B cell (primary cell): ENCODE measurements around the gene PTH1R. TPM values are rescaled to one million over a fixed set of nuclear protein-coding genes. Genes with fewer than 3 reads are reported as not detected.
A peak's percentile ranks its signal among the peaks of the same experiment; 100 is the strongest.

Experiments used
- ATAC-seq: fragments of 200-7000 bp; cut with Tn5 transposase; one replicate; pipeline ENCODE4 v1.10.0; 2021; ENCODE audit warnings: low read depth, mild to moderate bottlenecking, moderate number of reproducible peaks, moderate library complexity
- CTCF ChIA-PET: fragments of 350-600 bp; sonication (Branson Sonifier 250); formaldehyde crosslinking; loops from one replicate; lab custom pipeline; 2021; ENCODE audit warnings: antibody characterized with exemption, inconsistent platforms; lab: Charles Lee
- POLR2A ChIA-PET: fragments of 350-600 bp; sonication (Branson Sonifier 250); formaldehyde crosslinking; loops from one replicate; lab custom pipeline; 2021; ENCODE audit warnings: antibody characterized with exemption; lab: Charles Lee
- DNase-seq: peaks from one replicate; pipeline ENCODE4 v3.0.0; 2013
- H2AFZ ChIP-seq: 2 replicates; pipeline ENCODE4 v1.6.1; 2012; ENCODE audit warnings: mild to moderate bottlenecking, low read depth, low read length; ENCODE audit not compliant: insufficient read depth, poor library complexity, severe bottlenecking
- H3K27ac ChIP-seq, 2 donors: 1 replicate in 1 of 2; 2 replicates in 1 of 2; pipeline ENCODE4 v1.5.1; 2012 to 2013; ENCODE audit warnings: low read length in 2 of 2, mild to moderate bottlenecking in 2 of 2, moderate library complexity in 1 of 2
- H3K27me3 ChIP-seq, 4 experiments: fragments of 200-600 bp in 1 of 4; sonication (generic) in 1 of 4; replicated peaks in 1 of 4; 1 replicate in 2 of 4; 2 replicates in 2 of 4; pipeline versions ENCODE4 v1.6.1 to v1.7.0; 2013 to 2016; ENCODE audit warnings: low read length in 3 of 4, mild to moderate bottlenecking in 2 of 4, mixed read lengths in 1 of 4, moderate library complexity in 1 of 4; ENCODE audit not compliant: insufficient read depth in 4 of 4, control insufficient read depth in 3 of 4; ENCODE audit errors: control extremely low read depth in 1 of 4
- H3K36me3 ChIP-seq, 2 experiments: replicated peaks in 1 of 2; 1 replicate in 1 of 2; 2 replicates in 1 of 2; pipeline versions ENCODE4 v1.6.1 to v1.7.1; 2013; ENCODE audit warnings: low read length in 1 of 2; ENCODE audit not compliant: insufficient read depth in 2 of 2, control insufficient read depth in 1 of 2; ENCODE audit errors: control extremely low read depth in 1 of 2, extremely low read depth in 1 of 2
- H3K4me1 ChIP-seq, 2 donors: fragments of 200-600 bp in 1 of 2; sonication (generic) in 1 of 2; 1 replicate in 1 of 2; 2 replicates in 1 of 2; pipeline versions ENCODE4 v1.5.1 to v1.6.1; 2013 to 2017; ENCODE audit warnings: low read length in 2 of 2; ENCODE audit not compliant: control insufficient read depth in 2 of 2, insufficient read depth in 2 of 2
- H3K4me2 ChIP-seq: replicated peaks from 2 replicates; pipeline ENCODE3; 2012; ENCODE audit warnings: mild to moderate bottlenecking, low read depth, low read length; ENCODE audit not compliant: poor library complexity, severe bottlenecking
- H3K4me3 ChIP-seq, 5 experiments: fragments of 200-600 bp in 1 of 5; sonication (generic) in 1 of 5; 1 replicate in 3 of 5; 2 replicates in 2 of 5; pipeline versions ENCODE4 v1.5.1 to v1.7.0; 2011 to 2016; ENCODE audit warnings: low read length in 4 of 5, mild to moderate bottlenecking in 4 of 5, low read depth in 2 of 5, control low read depth in 1 of 5, moderate library complexity in 1 of 5; ENCODE audit not compliant: insufficient read depth in 1 of 5; ENCODE audit errors: control extremely low read depth in 1 of 5, extremely low read depth in 1 of 5
- H3K79me2 ChIP-seq: fragments of 200-600 bp; sonication (generic); one replicate; pipeline ENCODE4 v1.6.0; 2016; ENCODE audit warnings: low read length; ENCODE audit not compliant: control insufficient read depth, insufficient read depth
- H3K9ac ChIP-seq: fragments of 200-600 bp; sonication (generic); 2 replicates; pipeline ENCODE4 v1.6.1; 2017; ENCODE audit warnings: mild to moderate bottlenecking, low read length, moderate library complexity
- H3K9me3 ChIP-seq, 3 donors: one replicate each; pipeline versions ENCODE4 v1.6.1 to v1.7.1; 2013; ENCODE audit warnings: low read length in 2 of 3; ENCODE audit not compliant: control insufficient read depth in 2 of 3, insufficient read depth in 1 of 3; ENCODE audit errors: control extremely low read depth in 1 of 3
- H4K20me1 ChIP-seq: 2 replicates; pipeline ENCODE4 v1.6.0; 2012; ENCODE audit warnings: mild to moderate bottlenecking, low read length; ENCODE audit not compliant: insufficient read depth, control insufficient read depth, poor library complexity, severe bottlenecking
- H3K27ac Mint-ChIP-seq: one replicate; pipeline ENCODE4 v1.8.0; 2021; ENCODE audit warnings: mixed read lengths
- H3K27me3 Mint-ChIP-seq: one replicate; pipeline ENCODE4 v1.8.0; 2021; ENCODE audit warnings: mixed read lengths
- H3K4me1 Mint-ChIP-seq: one replicate; pipeline ENCODE4 v1.8.0; 2021; ENCODE audit warnings: mixed read lengths
- H3K4me3 Mint-ChIP-seq: one replicate; pipeline ENCODE4 v1.8.0; 2021; ENCODE audit warnings: mixed read lengths
- H3K9me3 Mint-ChIP-seq: one replicate; pipeline ENCODE4 v1.8.0; 2022; ENCODE audit warnings: mixed read lengths; ENCODE audit not compliant: insufficient read depth
- EZH2 ChIP-seq: IDR thresholded peaks from 2 replicates; pipeline ENCODE4 v1.6.1; 2012; ENCODE audit warnings: borderline replicate concordance, low read depth, mild to moderate bottlenecking, moderate library complexity, low read length; ENCODE audit not compliant: insufficient read depth, poor library complexity, severe bottlenecking
- WGBS: methylation state at CpG from one replicate; pipeline ENCODE4 v1.1.5; 2013; ENCODE audit warnings: missing lambda C conversion rate; ENCODE audit not compliant: insufficient coverage; 5-methylcytosine and 5-hydroxymethylcytosine counted together
- intact Hi-C: fragments of 100-400 bp; cut with micrococcal nuclease; formaldehyde crosslinking; loops from one replicate; pipeline ENCODE4 v1.10.0; 2022
- polyA plus RNA-seq: library from polyadenylated mRNA; depleted of rRNA; stranded (reverse); fragments of >200 nt; gene quantifications from 2 replicates; pipeline ENCODE4 v1.2.3, GENCODE V29; 2012
- total RNA-seq, 2 donors: library from RNA; stranded (reverse); fragments of 120-200 nt in 1 of 2; gene quantifications; 1 replicate in 1 of 2; 2 replicates in 1 of 2; pipeline versions ENCODE4 v1.2.3 to v1.2.4, GENCODE V29; 2013 to 2022
- TF ChIP-seq, protein P1 (sequence below): fragments of 200-600 bp; IDR thresholded peaks from one replicate; pipeline ENCODE4 v1.8.0; 2022; ENCODE audit warnings: antibody characterized with exemption, mild to moderate bottlenecking

PTH1R gene
- total and polyA plus RNA-seq, 2 donors (not counting 1 experiment from before 2014, with no cell fraction given): not detected

DNA sequence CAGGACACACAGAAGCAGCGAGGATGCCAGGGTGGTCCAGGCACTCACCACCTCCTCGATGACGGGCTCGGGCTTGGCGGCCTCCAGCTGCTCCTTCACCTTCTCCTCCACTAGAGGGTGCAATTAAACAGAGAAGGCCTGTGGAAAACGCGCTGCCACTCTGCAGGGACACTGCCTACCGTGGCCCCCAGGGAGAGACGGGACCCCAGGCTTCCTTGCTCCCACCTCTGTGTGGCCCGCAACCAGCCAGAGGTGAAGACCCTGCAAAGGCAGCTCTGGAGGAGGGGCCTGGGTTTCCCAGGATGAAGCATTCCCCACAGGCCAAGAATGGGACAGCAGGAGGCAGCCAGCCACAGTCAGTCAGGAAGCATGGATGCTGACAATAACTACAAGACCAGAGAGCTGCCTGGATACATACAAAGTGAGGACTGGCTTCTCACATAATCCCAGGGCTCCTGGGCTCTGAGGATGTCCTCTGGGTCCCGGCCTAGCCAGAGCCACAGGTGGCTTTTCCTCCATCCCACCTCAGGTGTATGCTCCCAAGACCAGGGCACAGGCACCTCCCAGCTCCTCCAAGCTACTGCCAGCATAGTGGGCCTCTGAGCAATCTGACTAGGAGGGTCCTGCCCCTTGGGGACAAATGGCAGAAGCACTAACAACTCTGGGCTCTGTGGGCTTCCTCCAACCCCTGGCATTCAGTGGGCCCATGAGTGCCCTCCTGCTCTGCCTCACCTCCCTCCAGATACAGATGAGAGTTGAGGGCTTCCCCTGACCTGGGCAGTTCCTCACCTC is 46.2 kb downstream of the PTH1R start:
- Mint-ChIP-seq H3K4me3 (peak overlapping the region; percentile 21), H3K9me3 (peaks cover 3% of the 10 kb centered on the region), H3K27me3 (no peaks in the 10 kb centered on the region), H3K27ac (peak overlapping the region; percentile 83), H3K4me1 (peaks cover 60% of the 10 kb centered on the region)
- Histone ChIP-seq H3K27me3 (no peaks in the 10 kb centered on the region), H3K4me2 (peak overlapping the region; percentile 41), H3K27ac (peak overlapping the region; percentile 85 to 92), H3K36me3 (peaks cover 14 to 72% of the 10 kb centered on the region in 2 experiments), H4K20me1 (peaks cover 41% of the 10 kb centered on the region), H3K79me2 (peaks cover 47% of the 10 kb centered on the region), H3K9me3 (peaks cover 2 to 4% (median 2%) of the 10 kb centered on the region in 3 donors), H3K4me1 (peaks cover 57 to 59% of the 10 kb centered on the region in 2 donors), H3K9ac (no peak overlapping the region), H2AFZ (no peak overlapping the region), H3K4me3 (no peak overlapping the region)
- WGBS: 65% methylated on average over 9 of the region's 11 CpGs
- peak; percentile 66 for DNase-seq
- POLR2A ChIA-PET: interaction anchor here (0.5 to 1.1 kb wide), 2 partner anchors 9 to 242 kb away, joined by 3 read pairs; no protein-coding TSS in a partner anchor
- intact Hi-C loops: loop anchor here (1.0 to 10.0 kb wide), 2 partner anchors 75 to 401 kb away; no protein-coding TSS in a partner anchor
- CTCF ChIA-PET: interaction anchor here (0.7 to 13.6 kb wide), 21 partner anchors 9 to 451 kb away, joined by 3 to 146 read pairs (median 4); partner anchors contain the start of gene NBEAL2
- ATAC-seq: no peak
- TF ChIP-seq, protein P1, sequence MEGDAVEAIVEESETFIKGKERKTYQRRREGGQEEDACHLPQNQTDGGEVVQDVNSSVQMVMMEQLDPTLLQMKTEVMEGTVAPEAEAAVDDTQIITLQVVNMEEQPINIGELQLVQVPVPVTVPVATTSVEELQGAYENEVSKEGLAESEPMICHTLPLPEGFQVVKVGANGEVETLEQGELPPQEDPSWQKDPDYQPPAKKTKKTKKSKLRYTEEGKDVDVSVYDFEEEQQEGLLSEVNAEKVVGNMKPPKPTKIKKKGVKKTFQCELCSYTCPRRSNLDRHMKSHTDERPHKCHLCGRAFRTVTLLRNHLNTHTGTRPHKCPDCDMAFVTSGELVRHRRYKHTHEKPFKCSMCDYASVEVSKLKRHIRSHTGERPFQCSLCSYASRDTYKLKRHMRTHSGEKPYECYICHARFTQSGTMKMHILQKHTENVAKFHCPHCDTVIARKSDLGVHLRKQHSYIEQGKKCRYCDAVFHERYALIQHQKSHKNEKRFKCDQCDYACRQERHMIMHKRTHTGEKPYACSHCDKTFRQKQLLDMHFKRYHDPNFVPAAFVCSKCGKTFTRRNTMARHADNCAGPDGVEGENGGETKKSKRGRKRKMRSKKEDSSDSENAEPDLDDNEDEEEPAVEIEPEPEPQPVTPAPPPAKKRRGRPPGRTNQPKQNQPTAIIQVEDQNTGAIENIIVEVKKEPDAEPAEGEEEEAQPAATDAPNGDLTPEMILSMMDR: peak; percentile 70
- no peak for TF ChIP-seq EZH2
